ENCODE results near the gene GPR137.

GPR137 gene

DNA sequence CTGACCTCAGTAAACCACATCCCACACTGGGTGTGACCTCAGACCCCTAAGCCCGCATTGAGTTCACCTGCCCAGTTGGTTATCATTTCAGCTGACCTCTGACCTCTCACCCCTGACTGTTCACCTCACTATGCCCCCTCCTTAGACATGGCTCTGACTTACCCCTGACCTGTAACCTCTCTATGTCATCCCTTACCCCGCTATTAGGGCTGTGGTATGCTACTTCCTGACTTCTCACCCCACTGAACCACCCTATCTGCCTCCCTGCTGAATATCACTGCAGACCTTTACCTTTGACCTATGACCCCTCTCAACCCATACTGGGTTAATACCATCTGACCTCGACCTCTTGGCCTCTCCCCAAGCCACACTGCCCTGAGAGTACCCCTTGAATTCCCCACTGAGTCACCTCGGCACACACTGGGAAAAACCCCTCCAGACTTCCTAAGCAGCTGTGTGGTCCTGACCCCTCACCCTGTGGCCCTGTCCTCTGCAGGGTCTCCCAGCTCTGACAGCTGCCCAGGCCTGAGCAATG lies 26.0 kb upstream of the GPR137 start:
- Histone ChIP-seq H4K8ac (ENCODE audit: low read length) (no peak overlapping the region), H3K18ac (ENCODE audit: low read depth in 1 of 2, low read length in 2 of 2) (no peak overlapping the region), H2BK5ac (ENCODE audit: low read depth, low read length, poor library complexity, severe bottlenecking) (no peak overlapping the region), H2AFZ (ENCODE audit: low read depth, low read length) (no peak overlapping the region), H3K79me1 (replicated peaks; ENCODE audit: low read length, poor library complexity, severe bottlenecking) (peaks cover 30% of the 10 kb centered on the region), H2BK15ac (ENCODE audit: low read depth, poor library complexity, severe bottlenecking) (no peak overlapping the region), H3K36me3 (ENCODE audit: control insufficient read depth in 1 of 2, insufficient read depth in 2 of 2, low read depth in 1 of 2, low read length in 2 of 2) (peaks cover 87 to 92% of the 10 kb centered on the region in 2 experiments), H3K27me3 (ENCODE audit: control insufficient read depth in 1 of 2, insufficient read depth in 1 of 2, low read length in 2 of 2) (no peaks in the 10 kb centered on the region), H3K23ac (ENCODE audit: low read length in 2 of 2) (no peak overlapping the region), H2BK12ac (ENCODE audit: low read length in 2 of 2) (no peak overlapping the region), H3K14ac (ENCODE audit: low read length in 2 of 2) (no peak overlapping the region), H3K4me3 (ENCODE audit: insufficient read depth in 1 of 2, low read depth in 1 of 2, low read length in 2 of 2) (no peak overlapping the region), H3K27ac (ENCODE audit: low read length, poor library complexity, severe bottlenecking) (no peak overlapping the region), H3K9me3 (ENCODE audit: control insufficient read depth, low read length) (no peaks in the 10 kb centered on the region), H3K9ac (ENCODE audit: low read length) (no peak overlapping the region), H4K91ac (ENCODE audit: low read length) (no peak overlapping the region), H2AK5ac (ENCODE audit: low read length, severe bottlenecking) (no peak overlapping the region), H3K4me2 (ENCODE audit: low read length, poor library complexity, severe bottlenecking) (no peak overlapping the region), H3K4ac (ENCODE audit: low read depth in 1 of 2, low read length in 2 of 2) (no peak overlapping the region), H2BK120ac (ENCODE audit: low read depth, low read length) (no peak overlapping the region), H3K4me1 (ENCODE audit: control insufficient read depth, insufficient read depth, low read depth, low read length) (peaks cover 26% of the 10 kb centered on the region)
- 83% methylated on average over 4 of the region's 4 CpGs for WGBS
- no peak for DNase-seq

DNA sequence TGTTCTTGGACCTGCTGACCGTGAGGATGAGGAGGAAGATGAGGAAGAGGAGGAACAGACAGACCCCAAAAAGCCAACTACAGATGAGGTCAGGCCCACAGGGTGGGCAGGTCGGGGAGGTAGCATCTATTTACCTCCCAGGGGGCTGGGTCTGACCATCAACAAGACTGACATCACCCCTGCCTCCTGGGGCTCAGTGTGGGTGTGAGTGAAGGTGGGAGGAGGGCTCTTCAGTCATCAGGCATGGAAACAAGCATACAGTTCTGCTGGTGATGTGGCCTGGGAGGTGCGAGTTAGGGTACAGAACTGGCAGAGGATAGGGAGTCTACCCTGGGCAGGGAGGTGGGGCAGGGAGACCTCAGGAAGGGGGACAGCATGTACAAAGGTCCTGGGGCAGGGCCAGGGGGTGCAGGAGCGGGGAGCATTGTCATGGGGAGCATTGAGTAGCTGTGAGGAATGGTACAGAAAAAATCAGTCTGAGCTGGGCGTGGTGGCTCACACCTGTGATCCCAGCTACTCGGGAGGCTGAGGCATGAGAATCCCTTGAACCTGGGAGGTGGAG lies 25.4 kb upstream of the GPR137 start:
- 94% methylated on average over 5 of the region's 6 CpGs for WGBS
- Histone ChIP-seq H3K27me3 (ENCODE audit: control insufficient read depth in 1 of 2, insufficient read depth in 1 of 2, low read length in 2 of 2) (no peaks in the 10 kb centered on the region), H3K14ac (ENCODE audit: low read length in 2 of 2) (no peak overlapping the region), H2AFZ (ENCODE audit: low read depth, low read length) (no peak overlapping the region), H3K4me1 (ENCODE audit: control insufficient read depth, insufficient read depth, low read depth, low read length) (peaks cover 26% of the 10 kb centered on the region), H2BK5ac (ENCODE audit: low read depth, low read length, poor library complexity, severe bottlenecking) (no peak overlapping the region), H3K9ac (ENCODE audit: low read length) (no peak overlapping the region), H3K23ac (ENCODE audit: low read length in 2 of 2) (no peak overlapping the region), H3K27ac (ENCODE audit: low read length, poor library complexity, severe bottlenecking) (no peak overlapping the region), H3K9me3 (ENCODE audit: control insufficient read depth, low read length) (no peaks in the 10 kb centered on the region), H3K4ac (ENCODE audit: low read depth in 1 of 2, low read length in 2 of 2) (no peak overlapping the region), H3K4me2 (ENCODE audit: low read length, poor library complexity, severe bottlenecking) (no peak overlapping the region), H3K36me3 (ENCODE audit: control insufficient read depth in 1 of 2, insufficient read depth in 2 of 2, low read depth in 1 of 2, low read length in 2 of 2) (peaks cover 83 to 92% of the 10 kb centered on the region in 2 experiments), H4K8ac (ENCODE audit: low read length) (no peak overlapping the region), H2BK12ac (ENCODE audit: low read length in 2 of 2) (no peak overlapping the region), H2BK15ac (ENCODE audit: low read depth, poor library complexity, severe bottlenecking) (no peak overlapping the region), H4K91ac (ENCODE audit: low read length) (no peak overlapping the region), H2AK5ac (ENCODE audit: low read length, severe bottlenecking) (no peak overlapping the region), H3K4me3 (ENCODE audit: insufficient read depth in 1 of 2, low read depth in 1 of 2, low read length in 2 of 2) (no peak overlapping the region), H3K18ac (ENCODE audit: low read depth in 1 of 2, low read length in 2 of 2) (no peak overlapping the region), H3K79me1 (replicated peaks; ENCODE audit: low read length, poor library complexity, severe bottlenecking) (peaks cover 26% of the 10 kb centered on the region), H2BK120ac (ENCODE audit: low read depth, low read length) (no peak overlapping the region)
- DNase-seq, result no peak

DNA sequence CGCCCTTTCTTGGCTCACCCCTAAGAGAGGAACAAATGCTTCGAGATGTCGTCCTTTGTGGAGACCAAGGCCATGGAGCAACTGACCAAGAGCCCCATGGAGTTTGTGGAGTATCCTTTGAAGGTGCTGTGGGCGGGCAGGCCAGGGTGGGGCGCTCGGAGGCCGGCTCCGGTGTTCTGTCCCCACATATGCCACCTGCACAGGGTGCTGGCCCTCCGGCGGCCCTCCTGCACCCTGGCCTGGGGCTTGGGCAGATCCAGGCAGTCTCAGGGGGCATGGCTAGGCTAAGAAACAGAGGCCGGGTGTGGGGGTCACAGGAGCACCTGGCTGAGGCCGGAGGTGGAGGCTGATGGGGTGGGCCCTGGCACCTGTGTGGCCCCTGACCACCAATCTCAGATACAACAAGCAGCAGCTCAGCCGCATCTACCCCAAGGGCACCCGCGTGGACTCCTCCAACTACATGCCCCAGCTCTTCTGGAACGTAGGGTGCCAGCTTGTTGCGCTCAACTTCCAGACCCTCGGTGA lies 24.0 kb upstream of the GPR137 start:
- Histone ChIP-seq H3K23ac (ENCODE audit: low read length in 2 of 2) (no peak overlapping the region), H3K4me2 (ENCODE audit: low read length, poor library complexity, severe bottlenecking) (no peak overlapping the region), H4K91ac (ENCODE audit: low read length) (no peak overlapping the region), H3K4me1 (ENCODE audit: control insufficient read depth, insufficient read depth, low read depth, low read length) (peaks cover 30% of the 10 kb centered on the region), H3K18ac (ENCODE audit: low read depth in 1 of 2, low read length in 2 of 2) (no peak overlapping the region), H2BK15ac (ENCODE audit: low read depth, poor library complexity, severe bottlenecking) (no peak overlapping the region), H3K27me3 (ENCODE audit: control insufficient read depth in 1 of 2, insufficient read depth in 1 of 2, low read length in 2 of 2) (no peaks in the 10 kb centered on the region), H3K27ac (ENCODE audit: low read length, poor library complexity, severe bottlenecking) (no peak overlapping the region), H3K9me3 (ENCODE audit: control insufficient read depth, low read length) (no peaks in the 10 kb centered on the region), H2BK5ac (ENCODE audit: low read depth, low read length, poor library complexity, severe bottlenecking) (no peak overlapping the region), H3K4me3 (ENCODE audit: insufficient read depth in 1 of 2, low read depth in 1 of 2, low read length in 2 of 2) (no peak overlapping the region), H3K9ac (ENCODE audit: low read length) (no peak overlapping the region), H2BK120ac (ENCODE audit: low read depth, low read length) (no peak overlapping the region), H3K14ac (ENCODE audit: low read length in 2 of 2) (no peak overlapping the region), H2AK5ac (ENCODE audit: low read length, severe bottlenecking) (no peak overlapping the region), H2BK12ac (ENCODE audit: low read length in 2 of 2) (no peak overlapping the region), H3K79me1 (replicated peaks; ENCODE audit: low read length, poor library complexity, severe bottlenecking) (peaks cover 19% of the 10 kb centered on the region), H4K8ac (ENCODE audit: low read length) (no peak overlapping the region), H3K4ac (ENCODE audit: low read depth in 1 of 2, low read length in 2 of 2) (no peak overlapping the region), H3K36me3 (ENCODE audit: control insufficient read depth in 1 of 2, insufficient read depth in 2 of 2, low read depth in 1 of 2, low read length in 2 of 2) (peaks cover 84 to 92% of the 10 kb centered on the region in 2 experiments), H2AFZ (ENCODE audit: low read depth, low read length) (no peak overlapping the region)
- no peak for DNase-seq
- WGBS, result 96% methylated on average over 18 of the region's 18 CpGs

DNA sequence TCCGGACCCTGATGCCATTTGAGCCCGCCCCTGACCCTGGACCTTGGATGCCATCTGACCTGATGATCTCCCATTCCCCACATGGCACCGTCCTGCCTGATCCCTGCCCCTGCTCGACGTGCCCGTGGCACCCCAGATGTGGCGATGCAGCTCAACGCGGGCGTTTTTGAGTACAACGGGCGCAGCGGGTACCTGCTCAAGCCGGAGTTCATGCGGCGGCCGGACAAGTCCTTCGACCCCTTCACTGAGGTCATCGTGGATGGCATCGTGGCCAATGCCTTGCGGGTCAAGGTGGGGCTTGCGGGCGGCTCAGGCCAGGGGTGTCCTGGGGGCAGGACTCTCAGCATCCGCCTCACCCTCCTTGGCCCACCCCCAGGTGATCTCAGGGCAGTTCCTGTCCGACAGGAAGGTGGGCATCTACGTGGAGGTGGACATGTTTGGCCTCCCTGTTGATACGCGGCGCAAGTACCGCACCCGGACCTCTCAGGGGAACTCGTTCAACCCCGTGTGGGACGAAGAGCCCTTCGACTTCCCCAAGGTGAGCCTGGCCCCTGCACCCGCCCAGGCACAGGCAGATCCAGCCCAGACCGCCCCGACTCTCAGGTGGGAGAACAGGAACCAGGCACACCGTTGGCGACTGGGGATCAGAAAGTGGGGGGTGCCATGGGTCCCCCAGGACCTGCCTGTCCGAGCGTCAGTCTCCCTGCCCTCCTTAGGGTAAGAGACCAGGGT lies 23.2 kb upstream of the GPR137 start:
- H3K9ac ChIP-seq (ENCODE audit: low read length), result no peak overlapping the region
- peak overlapping the region; percentile 27 for H2AK5ac ChIP-seq (ENCODE audit: low read length, severe bottlenecking)
- H3K23ac ChIP-seq (ENCODE audit: low read length in 2 of 2), result no peak overlapping the region
- no peak overlapping the region for H3K4me3 ChIP-seq (ENCODE audit: insufficient read depth in 1 of 2, low read depth in 1 of 2, low read length in 2 of 2)
- H3K79me1 ChIP-seq (replicated peaks; ENCODE audit: low read length, poor library complexity, severe bottlenecking), result peaks cover 18% of the 10 kb centered on the region
- peak overlapping the region in 1 of 2 experiments; percentile 55 for H3K14ac ChIP-seq (ENCODE audit: low read length in 2 of 2)
- no peak overlapping the region for H2BK120ac ChIP-seq (ENCODE audit: low read depth, low read length)
- 96% methylated on average over 40 of the region's 42 CpGs for WGBS
- no peak for DNase-seq
- no peak overlapping the region for H2BK15ac ChIP-seq (ENCODE audit: low read depth, poor library complexity, severe bottlenecking)
- H3K9me3 ChIP-seq (ENCODE audit: control insufficient read depth, low read length), result no peaks in the 10 kb centered on the region
- peak overlapping the region in 1 of 2 experiments; percentile 16 for H3K18ac ChIP-seq (ENCODE audit: low read depth in 1 of 2, low read length in 2 of 2)
- no peaks in the 10 kb centered on the region for H3K27me3 ChIP-seq (ENCODE audit: control insufficient read depth in 1 of 2, insufficient read depth in 1 of 2, low read length in 2 of 2)
- H2BK12ac ChIP-seq (ENCODE audit: low read length in 2 of 2), result peak overlapping the region; percentile 29 to 61
- peaks cover 81 to 95% of the 10 kb centered on the region in 2 experiments for H3K36me3 ChIP-seq (ENCODE audit: control insufficient read depth in 1 of 2, insufficient read depth in 2 of 2, low read depth in 1 of 2, low read length in 2 of 2)
- peak overlapping the region in 1 of 2 experiments; percentile 77 for H3K4ac ChIP-seq (ENCODE audit: low read depth in 1 of 2, low read length in 2 of 2)
- H3K27ac ChIP-seq (ENCODE audit: low read length, poor library complexity, severe bottlenecking), result peak overlapping the region; percentile 66
- H4K91ac ChIP-seq (ENCODE audit: low read length), result peak overlapping the region; percentile 47
- no peak overlapping the region for H2BK5ac ChIP-seq (ENCODE audit: low read depth, low read length, poor library complexity, severe bottlenecking)
- peaks cover 29% of the 10 kb centered on the region for H3K4me1 ChIP-seq (ENCODE audit: control insufficient read depth, insufficient read depth, low read depth, low read length)
- H3K4me2 ChIP-seq (ENCODE audit: low read length, poor library complexity, severe bottlenecking), result no peak overlapping the region
- no peak overlapping the region for H2AFZ ChIP-seq (ENCODE audit: low read depth, low read length)
- H4K8ac ChIP-seq (ENCODE audit: low read length), result no peak overlapping the region

Measured in mesenchymal stem cell (in vitro differentiated cells and primary cell).